ENCODE data around the gene DUOXA2.

Gene DUOXA2

GRCh38 chr15:45165536-45165935 is 51.4 kb downstream of the DUOXA2 start:
- DNase-seq: no peak

DNA sequence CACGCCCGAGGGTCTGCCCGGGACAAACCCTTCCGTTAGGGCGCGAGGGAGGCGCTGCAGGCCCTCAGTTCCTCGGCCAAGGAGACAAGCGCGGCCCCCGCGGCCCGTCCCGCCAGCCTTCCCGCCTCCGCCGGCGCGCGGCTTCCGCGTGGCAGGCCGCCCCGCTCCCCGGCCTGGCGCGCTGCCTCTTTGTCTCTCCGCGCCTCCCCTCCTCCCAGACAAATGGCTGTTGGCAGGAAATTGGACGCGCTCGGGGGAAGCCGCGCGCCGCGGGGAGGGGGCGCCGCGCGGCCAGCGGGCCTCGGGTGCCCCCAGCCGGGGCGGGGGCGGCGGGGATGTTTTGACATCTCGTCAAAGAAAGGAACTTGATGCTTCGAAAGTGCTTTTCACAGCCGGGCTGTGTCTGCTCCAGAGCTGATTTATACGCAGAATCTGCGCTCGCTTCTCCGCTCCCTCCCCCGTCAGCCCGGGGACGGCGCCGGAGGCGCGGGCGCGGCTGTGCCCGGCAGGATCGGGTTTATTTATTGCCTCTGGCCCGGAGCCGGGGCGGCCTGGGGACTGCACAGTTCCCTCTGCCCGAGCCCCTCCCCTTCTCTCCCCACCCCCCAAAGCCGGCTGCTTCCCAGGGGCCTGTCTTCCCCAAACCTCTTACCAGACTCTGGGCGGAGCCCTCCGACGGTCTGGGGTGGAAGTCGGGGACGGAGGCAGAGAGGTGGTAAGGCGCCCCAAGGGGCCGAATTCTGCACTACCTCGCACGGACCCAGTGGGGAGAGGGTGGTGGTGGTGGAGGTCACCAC is 52.9 kb downstream of the DUOXA2 start:
- peak; percentile 92 for DNase-seq

GRCh38 chr15:45167631-45168205 is 53.6 kb downstream of the DUOXA2 start:
- no peak for DNase-seq
